ENCODE results near the gene OGA.
A peak's percentile ranks its signal among the peaks of the same experiment; 100 is the strongest.

OGA gene

GRCh38 chr10:101818119-101818871, at the start of gene OGA (continued):
- peak; percentile 77 for TF ChIP-seq ZBTB10 (tag by site-specific recombination; IDR thresholded peaks at IDR 0.05)
- peak; percentile 40 for TF ChIP-seq REST (tag by site-specific recombination; IDR thresholded peaks at IDR 0.05)
- no peak for TF ChIP-seq BCL11B (tag by site-specific recombination; IDR thresholded peaks at IDR 0.05; ENCODE audit: low read depth)
- TF ChIP-seq ZNF280D (tag by site-specific recombination; IDR thresholded peaks at IDR 0.05) = no peak
- no peak for TF ChIP-seq ZNF169 (tag by site-specific recombination; IDR thresholded peaks at IDR 0.05)
- TF ChIP-seq TRIM28 (IDR thresholded peaks at IDR 0.05; ENCODE audit: borderline replicate concordance, low read length) = peak; percentile 50; the same call in 1 of the 2 replicates
- TF ChIP-seq ZNF37A (tag by site-specific recombination; IDR thresholded peaks at IDR 0.05) = no peak
- no peak for TF ChIP-seq ZNF600 (tag by site-specific recombination; IDR thresholded peaks at IDR 0.05)
- peak; percentile 95 for TF ChIP-seq SP2 (tag by site-specific recombination; IDR thresholded peaks at IDR 0.05)
- no peak for TF ChIP-seq ZNF26 (tag by site-specific recombination; IDR thresholded peaks at IDR 0.05)
- TF ChIP-seq ZNF423 (tag by site-specific recombination; IDR thresholded peaks at IDR 0.05) = peak; percentile 31; the same call in 1 of the 2 replicates
- no peak for TF ChIP-seq ZNF670 (tag by site-specific recombination; IDR thresholded peaks at IDR 0.05; ENCODE audit: low read depth)
- TF ChIP-seq PRDM10 (tag by site-specific recombination; IDR thresholded peaks at IDR 0.05) = peak; percentile 100
- no peak for TF ChIP-seq ZNF202 (tag by site-specific recombination; IDR thresholded peaks at IDR 0.05; ENCODE audit: borderline replicate concordance)
- TF ChIP-seq ZNF585B (tag by site-specific recombination; IDR thresholded peaks at IDR 0.05) = no peak
- peak; percentile 28 for TF ChIP-seq ZIC2 (tag by site-specific recombination; IDR thresholded peaks at IDR 0.05)
- TF ChIP-seq KLF7 (tag by site-specific recombination; IDR thresholded peaks at IDR 0.05; ENCODE audit: borderline replicate concordance) = no peak; the same call in 1 of the 2 replicates
- no peak for TF ChIP-seq ZNF513 (tag by site-specific recombination; IDR thresholded peaks at IDR 0.05)
- no peak for TF ChIP-seq ELK4 (IDR thresholded peaks at IDR 0.05; ENCODE audit: borderline replicate concordance, low read depth, low read length)
- no peak for TF ChIP-seq RBAK (tag by site-specific recombination; IDR thresholded peaks at IDR 0.05)
